Gastroesophageal sphincter (tissue), 4 donors: ENCODE results near the gene SLC35F3. TPM values are rescaled to one million over a fixed set of nuclear protein-coding genes. Genes with fewer than 3 reads are reported as not detected.

ENCODE experiments used
- ATAC-seq: fragments of 150-250 bp; one replicate; pipeline ENCODE4 v1.9.1; 2016; ENCODE audit warnings: mild to moderate bottlenecking, moderate library complexity
- H3K27ac ChIP-seq, 4 donors: fragments of 200-600 bp; sonication (generic) in 3 of 4; 1 replicate in 3 of 4; 2 replicates in 1 of 4; pipeline ENCODE4 v1.5.1; 2016 to 2019
- H3K27me3 ChIP-seq: fragments of 200-600 bp; sonication (generic); one replicate; pipeline ENCODE4 v1.5.1; 2019
- H3K36me3 ChIP-seq, 2 donors: fragments of 200-600 bp; sonication (generic); one replicate each; pipeline ENCODE4 v1.5.1; 2019; ENCODE audit warnings: control low read depth in 1 of 2
- H3K4me1 ChIP-seq, 3 donors: fragments of 200-600 bp; sonication (generic); 1 replicate in 2 of 3; 2 replicates in 1 of 3; pipeline ENCODE4 v1.5.1; 2016 to 2019; ENCODE audit warnings: control low read depth in 2 of 3
- H3K4me3 ChIP-seq, 2 donors: fragments of 200-600 bp; sonication (generic); one replicate each; pipeline ENCODE4 v1.5.1; 2019; ENCODE audit warnings: mild to moderate bottlenecking in 1 of 2, moderate library complexity in 1 of 2
- H3K9me3 ChIP-seq, 3 donors: fragments of 200-600 bp; sonication (generic); one replicate each; pipeline ENCODE4 v1.5.1; 2017 to 2019; ENCODE audit warnings: control low read depth in 2 of 3
- CTCF ChIP-seq, 4 experiments: fragments of 200-600 bp in 2 of 4; fragments of 450-650 bp in 2 of 4; sonication (generic) in 1 of 4; IDR thresholded peaks; one replicate each; pipeline ENCODE4 v1.5.1; 2017 to 2019; ENCODE audit warnings: antibody characterized with exemption in 4 of 4, mild to moderate bottlenecking in 2 of 4, moderate library complexity in 2 of 4
- EP300 ChIP-seq: sonication (generic); formaldehyde crosslinking; IDR thresholded peaks from one replicate; pipeline ENCODE4 v1.6.1; 2017; ENCODE audit warnings: antibody characterized with exemption, mild to moderate bottlenecking
- POLR2A ChIP-seq, 2 donors: fragments of 450-650 bp; IDR thresholded peaks; one replicate each; pipeline ENCODE4 v1.6.1; 2017; ENCODE audit warnings: antibody characterized with exemption in 2 of 2, mild to moderate bottlenecking in 2 of 2, moderate library complexity in 1 of 2
- POLR2AphosphoS5 ChIP-seq: sonication (generic); formaldehyde crosslinking; IDR thresholded peaks from one replicate; pipeline ENCODE4 v1.6.1; 2017; ENCODE audit warnings: antibody characterized with exemption
- WGBS, 2 donors: methylation state at CpG; one replicate each; pipeline ENCODE4 v1.1.5; 2018; ENCODE audit warnings: low coverage in 1 of 2; 5-methylcytosine and 5-hydroxymethylcytosine counted together
- total RNA-seq, 4 donors: library from RNA; depleted of rRNA; stranded (reverse); fragments of >200 nt; gene quantifications; one replicate each; pipeline ENCODE4 v1.1.0, GENCODE V29; 2016

SLC35F3 gene
- total RNA-seq, 4 donors from 2014 or later = 0.16 to 0.62 (median 0.54) TPM; not detected in 1

GRCh38 chr1:234072793-234073192 lies 168.3 kb downstream of the SLC35F3 start:
- Histone ChIP-seq H3K9me3 (peaks cover 0 to 9% (median 0%) of the 10 kb centered on the region in 3 donors), H3K4me1 (no peaks in the 10 kb centered on the region), H3K36me3 (no peaks in the 10 kb centered on the region), H3K27ac (no peak overlapping the region), H3K27me3 (peaks cover 4% of the 10 kb centered on the region), H3K4me3 (no peak overlapping the region)
- WGBS, 2 donors = 73 to 95% methylated on average over 2 to 3 of the region's 3 CpGs
- TF ChIP-seq POLR2A (IDR thresholded peaks at IDR 0.05) (no peak), POLR2AphosphoS5 (no peak), CTCF (IDR thresholded peaks at IDR 0.05) (no peak), EP300 (no peak)
- ATAC-seq = no peak

GRCh38 chr1:234078143-234078542 lies 173.7 kb downstream of the SLC35F3 start:
- 100% methylated on average over 1 of the region's 1 CpG for WGBS, 2 donors
- TF ChIP-seq POLR2AphosphoS5 (no peak), CTCF (IDR thresholded peaks at IDR 0.05) (no peak), POLR2A (IDR thresholded peaks at IDR 0.05) (no peak), EP300 (no peak)
- Histone ChIP-seq H3K27me3 (peaks cover 4% of the 10 kb centered on the region), H3K4me1 (no peaks in the 10 kb centered on the region), H3K9me3 (peaks cover 0 to 9% (median 0%) of the 10 kb centered on the region in 3 donors), H3K27ac (no peak overlapping the region), H3K36me3 (no peaks in the 10 kb centered on the region), H3K4me3 (no peak overlapping the region)
- no peak for ATAC-seq

GRCh38 chr1:234079896-234080295 lies 175.4 kb downstream of the SLC35F3 start:
- peaks cover 19% of the 10 kb centered on the region for H3K27me3 ChIP-seq
- no peak overlapping the region for H3K27ac ChIP-seq
- H3K36me3 ChIP-seq = no peaks in the 10 kb centered on the region
- H3K4me1 ChIP-seq = no peaks in the 10 kb centered on the region
- no peak overlapping the region for H3K4me3 ChIP-seq
- no peak for ATAC-seq
- TF ChIP-seq CTCF (IDR thresholded peaks at IDR 0.05) = no peak
- TF ChIP-seq POLR2A (IDR thresholded peaks at IDR 0.05) = no peak
- TF ChIP-seq EP300 = no peak
- no peak for TF ChIP-seq POLR2AphosphoS5
- H3K9me3 ChIP-seq = peaks cover 0 to 4% (median 0%) of the 10 kb centered on the region in 3 donors
- WGBS, 2 donors = 14 to 20% methylated on average over 1 to 3 of the region's 3 CpGs

- H3K9me3 ChIP-seq = no peaks in the 10 kb centered on the region
- no peaks in the 10 kb centered on the region for H3K36me3 ChIP-seq
- peaks cover 21% of the 10 kb centered on the region for H3K27me3 ChIP-seq
- H3K4me1 ChIP-seq = no peaks in the 10 kb centered on the region
- no peak overlapping the region for H3K27ac ChIP-seq
- no peak for ATAC-seq
- no peak overlapping the region for H3K4me3 ChIP-seq
- 64 to 67% methylated on average over 2 of the region's 2 CpGs for WGBS, 2 donors
- no peak for TF ChIP-seq CTCF (IDR thresholded peaks at IDR 0.05)
- no peak for TF ChIP-seq POLR2AphosphoS5
- TF ChIP-seq POLR2A (IDR thresholded peaks at IDR 0.05) = no peak
- TF ChIP-seq EP300 = no peak
These were observed 179.0 kb downstream of the SLC35F3 start for GRCh38 chr1:234083460-234083859.

GRCh38 chr1:234089396-234089795 lies 184.9 kb downstream of the SLC35F3 start:
- no peak overlapping the region for H3K4me3 ChIP-seq
- peaks cover 0 to 8% (median 0%) of the 10 kb centered on the region in 3 donors for H3K9me3 ChIP-seq
- peaks cover 15% of the 10 kb centered on the region for H3K27me3 ChIP-seq
- no peak overlapping the region for H3K27ac ChIP-seq
- 22 to 69% methylated on average over 1 to 3 of the region's 3 CpGs for WGBS, 2 donors
- no peak for ATAC-seq
- no peaks in the 10 kb centered on the region for H3K36me3 ChIP-seq
- no peak for TF ChIP-seq POLR2A (IDR thresholded peaks at IDR 0.05)
- no peak for TF ChIP-seq POLR2AphosphoS5
- TF ChIP-seq EP300 = no peak
- TF ChIP-seq CTCF (IDR thresholded peaks at IDR 0.05) = no peak
- H3K4me1 ChIP-seq = no peaks in the 10 kb centered on the region
